MM.1S (cell line): Measurements from ENCODE around the gene F2.

Source experiments
- DNase-seq: peaks from one replicate; pipeline ENCODE4 v3.0.0-alpha.2; 2015
- H2AFZ ChIP-seq: fragments of 300-600 bp; sonication (generic); 2 replicates; pipeline ENCODE4 v1.6.0; 2016; ENCODE audit warnings: antibody characterized with exemption, low read length
- H3F3A ChIP-seq: fragments of 300-600 bp; sonication (generic); 2 replicates; pipeline ENCODE4 v1.6.1; 2016; ENCODE audit warnings: mild to moderate bottlenecking, antibody characterized with exemption, low read length, moderate library complexity, mixed read lengths; ENCODE audit not compliant: insufficient read depth
- H3K27ac ChIP-seq: fragments of 300-600 bp; sonication (generic); 2 replicates; pipeline ENCODE4 v1.5.1; 2016; ENCODE audit warnings: mild to moderate bottlenecking, low read length
- H3K27me3 ChIP-seq: fragments of 300-600 bp; sonication (generic); replicated peaks from 2 replicates; pipeline ENCODE4 v1.6.0; 2016; ENCODE audit warnings: low read length; ENCODE audit not compliant: insufficient read depth
- H3K36me3 ChIP-seq: fragments of 300-600 bp; sonication (generic); replicated peaks from 2 replicates; pipeline ENCODE4 v1.6.1; 2016; ENCODE audit warnings: mild to moderate bottlenecking, low read length, mixed read lengths; ENCODE audit not compliant: insufficient read depth
- H3K4me1 ChIP-seq: fragments of 300-600 bp; sonication (generic); 2 replicates; pipeline ENCODE4 v1.6.1; 2016; ENCODE audit warnings: low read length, mixed read lengths
- H3K4me2 ChIP-seq: fragments of 300-600 bp; sonication (generic); 2 replicates; pipeline ENCODE4 v1.6.0; 2016; ENCODE audit warnings: low read depth, low read length
- H3K4me3 ChIP-seq: fragments of 300-600 bp; sonication (generic); 2 replicates; pipeline ENCODE4 v1.5.1; 2016; ENCODE audit warnings: low read length, mixed read lengths
- H3K79me2 ChIP-seq: fragments of 300-600 bp; sonication (generic); 2 replicates; pipeline ENCODE4 v1.6.1; 2016; ENCODE audit warnings: mixed run types, low read length, mixed read lengths
- H3K9ac ChIP-seq: fragments of 300-600 bp; sonication (generic); 2 replicates; pipeline ENCODE4 v1.6.1; 2016; ENCODE audit warnings: low read length, mixed read lengths
- H3K9me2 ChIP-seq: fragments of 300-600 bp; sonication (generic); replicated peaks from 2 replicates; pipeline ENCODE4 v1.6.1; 2016; ENCODE audit warnings: mild to moderate bottlenecking, low read length, mixed read lengths; ENCODE audit not compliant: insufficient read depth
- H3K9me3 ChIP-seq: fragments of 300-600 bp; sonication (generic); replicated peaks from 2 replicates; pipeline ENCODE4 v1.6.1; 2016; ENCODE audit warnings: mild to moderate bottlenecking, low read length, mixed read lengths; ENCODE audit not compliant: insufficient read depth
- H4K20me1 ChIP-seq: fragments of 300-600 bp; sonication (generic); 2 replicates; pipeline ENCODE4 v1.6.1; 2016; ENCODE audit warnings: mild to moderate bottlenecking, low read length, moderate library complexity, mixed read lengths; ENCODE audit not compliant: insufficient read depth
- EZH2 ChIP-seq: fragments of 300-600 bp; sonication (generic); optimal IDR thresholded peaks from 2 replicates; pipeline ENCODE3; 2017; ENCODE audit warnings: low read depth, mild to moderate bottlenecking, antibody characterized with exemption, low read length, mixed read lengths
- EZH2phosphoT487 ChIP-seq: fragments of 300-600 bp; sonication (generic); IDR thresholded peaks from 2 replicates; pipeline ENCODE4 v1.6.1; 2018; ENCODE audit warnings: antibody characterized with exemption, low read length
- TF ChIP-seq, protein P1 (sequence below): fragments of 300-600 bp; sonication (generic); IDR thresholded peaks from 2 replicates; pipeline ENCODE4 v1.5.1; 2016; ENCODE audit warnings: antibody characterized with exemption, low read length, mixed read lengths

The F2 gene

DNA sequence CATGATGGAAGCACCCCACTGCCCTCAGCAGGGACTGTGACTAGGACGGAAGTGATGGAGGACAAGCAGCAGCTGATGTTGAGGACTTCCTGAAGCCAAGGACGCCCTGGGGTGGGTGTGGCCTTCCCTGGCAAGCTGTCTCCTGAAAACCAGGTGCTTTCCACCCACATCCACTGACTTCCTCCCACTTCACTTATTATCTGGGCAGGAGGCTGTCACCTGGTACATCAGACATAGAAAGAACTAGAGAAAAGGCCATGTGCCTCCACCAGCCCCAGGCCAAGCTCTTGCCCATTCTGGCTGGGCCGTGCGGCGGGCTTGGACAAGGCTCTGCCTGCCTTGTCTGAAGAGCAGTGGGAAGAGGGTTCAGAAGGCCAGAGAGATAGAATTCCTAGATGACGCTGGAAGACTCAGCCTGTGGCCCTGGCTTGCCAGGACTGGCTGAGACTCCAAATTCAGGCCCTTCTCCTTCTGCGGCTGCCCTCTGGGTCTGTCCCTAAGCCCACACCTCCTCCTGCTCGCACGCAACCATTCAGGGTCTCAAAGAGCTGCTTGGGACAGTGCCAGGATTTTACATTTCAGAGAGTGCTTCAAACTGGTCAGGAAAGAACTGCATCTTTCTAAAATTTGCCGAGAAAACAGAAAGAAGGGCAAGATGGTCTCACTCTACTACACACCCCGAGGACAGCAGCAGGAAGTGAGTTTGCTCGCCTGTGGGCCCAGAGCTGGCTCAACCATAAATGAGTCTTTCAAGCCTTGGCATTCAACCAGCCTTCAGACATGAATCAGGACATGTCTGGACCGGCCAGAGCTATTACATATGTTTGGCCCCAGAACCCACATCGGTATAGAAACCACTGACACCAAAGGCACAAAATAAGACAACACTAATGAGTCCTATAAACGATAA lies 31.9 kb upstream of the F2 start:
- TF ChIP-seq, protein P1, sequence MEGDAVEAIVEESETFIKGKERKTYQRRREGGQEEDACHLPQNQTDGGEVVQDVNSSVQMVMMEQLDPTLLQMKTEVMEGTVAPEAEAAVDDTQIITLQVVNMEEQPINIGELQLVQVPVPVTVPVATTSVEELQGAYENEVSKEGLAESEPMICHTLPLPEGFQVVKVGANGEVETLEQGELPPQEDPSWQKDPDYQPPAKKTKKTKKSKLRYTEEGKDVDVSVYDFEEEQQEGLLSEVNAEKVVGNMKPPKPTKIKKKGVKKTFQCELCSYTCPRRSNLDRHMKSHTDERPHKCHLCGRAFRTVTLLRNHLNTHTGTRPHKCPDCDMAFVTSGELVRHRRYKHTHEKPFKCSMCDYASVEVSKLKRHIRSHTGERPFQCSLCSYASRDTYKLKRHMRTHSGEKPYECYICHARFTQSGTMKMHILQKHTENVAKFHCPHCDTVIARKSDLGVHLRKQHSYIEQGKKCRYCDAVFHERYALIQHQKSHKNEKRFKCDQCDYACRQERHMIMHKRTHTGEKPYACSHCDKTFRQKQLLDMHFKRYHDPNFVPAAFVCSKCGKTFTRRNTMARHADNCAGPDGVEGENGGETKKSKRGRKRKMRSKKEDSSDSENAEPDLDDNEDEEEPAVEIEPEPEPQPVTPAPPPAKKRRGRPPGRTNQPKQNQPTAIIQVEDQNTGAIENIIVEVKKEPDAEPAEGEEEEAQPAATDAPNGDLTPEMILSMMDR = no peak
- TF ChIP-seq EZH2phosphoT487 (no peak), EZH2 (no peak)
- no peaks in the 10 kb centered on the region for H3K9me3 ChIP-seq
- no peaks in the 10 kb centered on the region for H3F3A ChIP-seq
- no peaks in the 10 kb centered on the region for H3K79me2 ChIP-seq
- no peaks in the 10 kb centered on the region for H3K27me3 ChIP-seq
- no peaks in the 10 kb centered on the region for H3K36me3 ChIP-seq
- H4K20me1 ChIP-seq = no peaks in the 10 kb centered on the region
- no peaks in the 10 kb centered on the region for H3K9me2 ChIP-seq
- H3K27ac ChIP-seq = no peak overlapping the region
- H3K4me2 ChIP-seq = no peak overlapping the region
- no peak overlapping the region for H3K9ac ChIP-seq
- H3K4me3 ChIP-seq = no peak overlapping the region
- no peak for DNase-seq
- H3K4me1 ChIP-seq = no peaks in the 10 kb centered on the region
- no peak overlapping the region for H2AFZ ChIP-seq

DNA sequence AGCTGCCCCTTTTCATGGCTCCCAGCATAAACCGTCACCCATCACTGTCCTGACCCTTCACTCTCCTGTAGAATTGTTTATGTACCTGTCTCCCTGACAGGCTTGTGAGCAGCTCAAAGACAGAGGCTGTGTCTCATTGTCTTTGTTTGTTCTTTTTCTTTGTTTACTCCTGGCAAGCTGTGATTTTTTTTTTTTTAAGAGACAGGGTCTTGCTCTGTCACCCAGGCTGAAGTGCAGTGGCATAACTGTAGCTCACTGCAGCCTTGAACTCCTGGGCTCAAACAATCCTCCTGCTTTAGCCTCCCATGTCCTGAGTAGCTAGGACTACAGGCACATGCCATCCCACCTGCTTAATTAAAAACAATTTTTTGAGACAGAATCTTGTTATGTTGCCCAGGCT lies 28.3 kb upstream of the F2 start:
- Histone ChIP-seq H3F3A (no peaks in the 10 kb centered on the region), H2AFZ (no peak overlapping the region), H3K36me3 (no peaks in the 10 kb centered on the region), H3K4me1 (no peaks in the 10 kb centered on the region), H3K4me2 (no peak overlapping the region), H3K9ac (no peak overlapping the region), H3K27me3 (no peaks in the 10 kb centered on the region), H3K9me2 (no peaks in the 10 kb centered on the region), H3K27ac (no peak overlapping the region), H3K9me3 (no peaks in the 10 kb centered on the region), H4K20me1 (no peaks in the 10 kb centered on the region), H3K79me2 (no peaks in the 10 kb centered on the region), H3K4me3 (no peak overlapping the region)
- DNase-seq = no peak
- TF ChIP-seq, protein P1 = no peak
- TF ChIP-seq EZH2phosphoT487 = no peak
- no peak for TF ChIP-seq EZH2

DNA sequence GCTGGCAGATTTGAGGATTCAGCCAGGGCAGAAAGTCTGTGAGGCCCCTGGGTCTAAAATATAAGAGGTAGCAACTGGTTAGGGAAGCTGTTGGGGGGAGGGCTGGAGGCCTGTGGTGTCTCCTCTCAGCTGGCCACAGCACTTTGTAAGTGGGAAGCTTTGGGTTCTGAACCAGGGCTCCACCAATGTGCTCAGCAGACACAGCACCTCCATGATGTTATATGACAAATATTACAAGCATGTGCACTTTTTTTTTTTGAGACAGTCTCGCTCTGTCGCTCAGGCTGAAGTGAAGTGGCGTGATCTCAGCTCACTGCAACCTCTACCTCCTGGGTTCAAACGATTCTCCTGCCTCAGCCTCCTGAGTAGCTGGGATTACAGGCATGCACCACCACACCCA lies 26.6 kb upstream of the F2 start:
- H3K4me3 ChIP-seq = no peak overlapping the region
- peaks cover 11% of the 10 kb centered on the region for H3K79me2 ChIP-seq
- no peak overlapping the region for H3K27ac ChIP-seq
- DNase-seq = no peak
- H3K27me3 ChIP-seq = no peaks in the 10 kb centered on the region
- no peaks in the 10 kb centered on the region for H3F3A ChIP-seq
- no peaks in the 10 kb centered on the region for H3K9me2 ChIP-seq
- H2AFZ ChIP-seq = no peak overlapping the region
- H4K20me1 ChIP-seq = no peaks in the 10 kb centered on the region
- no peaks in the 10 kb centered on the region for H3K9me3 ChIP-seq
- no peak overlapping the region for H3K9ac ChIP-seq
- TF ChIP-seq EZH2 = no peak
- TF ChIP-seq EZH2phosphoT487 = no peak
- TF ChIP-seq, protein P1 = no peak
- H3K36me3 ChIP-seq = no peaks in the 10 kb centered on the region
- no peaks in the 10 kb centered on the region for H3K4me1 ChIP-seq
- no peak overlapping the region for H3K4me2 ChIP-seq
